Measurements from ENCODE around the gene PLCE1. TPM values are rescaled to one million over a fixed set of nuclear protein-coding genes. Genes with fewer than 3 reads are reported as not detected.
"Not testable (repeated sequence)": the region's sequence is repeated elsewhere in the genome, so short reads cannot be mapped to it uniquely, and the experiment has no call there.

Gene PLCE1
- total and polyA plus RNA-seq, 10 donors = 0.55 to 25.2 (median 13.4) TPM

DNA sequence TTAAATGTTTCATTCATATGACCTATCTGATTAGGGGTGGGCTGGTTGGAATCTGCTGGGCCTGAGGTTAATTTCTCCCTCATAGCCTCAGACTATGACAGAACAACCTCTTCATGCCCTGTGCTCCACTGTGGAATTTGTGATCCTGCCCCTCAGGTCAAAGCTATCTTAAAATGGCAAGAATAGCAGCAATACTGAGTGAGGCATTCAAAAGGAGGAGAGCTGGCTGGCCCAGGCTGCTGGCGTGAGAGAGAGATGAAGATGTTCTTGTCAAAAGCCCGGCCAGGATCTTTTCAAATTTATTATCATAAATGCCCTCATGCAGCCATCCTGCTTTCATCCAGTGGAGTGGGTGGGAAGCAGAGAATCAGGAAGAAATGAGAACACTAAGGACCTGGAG, 41.8 kb upstream of the PLCE1 start:
- 62 to 91% (median 77%) methylated on average over 2 of the region's 2 CpGs for WGBS, 5 donors
- no peaks in the 10 kb centered on the region for H3K4me1 ChIP-seq
- H3K27me3 ChIP-seq (replicated peaks in 1 of 7) = no peaks in the 10 kb centered on the region
- TF ChIP-seq POLR2A (IDR thresholded peaks at IDR 0.05) (no peak), POLR2AphosphoS5 (IDR thresholded peaks at IDR 0.05) (no peak)
- TF ChIP-seq, protein P1, sequence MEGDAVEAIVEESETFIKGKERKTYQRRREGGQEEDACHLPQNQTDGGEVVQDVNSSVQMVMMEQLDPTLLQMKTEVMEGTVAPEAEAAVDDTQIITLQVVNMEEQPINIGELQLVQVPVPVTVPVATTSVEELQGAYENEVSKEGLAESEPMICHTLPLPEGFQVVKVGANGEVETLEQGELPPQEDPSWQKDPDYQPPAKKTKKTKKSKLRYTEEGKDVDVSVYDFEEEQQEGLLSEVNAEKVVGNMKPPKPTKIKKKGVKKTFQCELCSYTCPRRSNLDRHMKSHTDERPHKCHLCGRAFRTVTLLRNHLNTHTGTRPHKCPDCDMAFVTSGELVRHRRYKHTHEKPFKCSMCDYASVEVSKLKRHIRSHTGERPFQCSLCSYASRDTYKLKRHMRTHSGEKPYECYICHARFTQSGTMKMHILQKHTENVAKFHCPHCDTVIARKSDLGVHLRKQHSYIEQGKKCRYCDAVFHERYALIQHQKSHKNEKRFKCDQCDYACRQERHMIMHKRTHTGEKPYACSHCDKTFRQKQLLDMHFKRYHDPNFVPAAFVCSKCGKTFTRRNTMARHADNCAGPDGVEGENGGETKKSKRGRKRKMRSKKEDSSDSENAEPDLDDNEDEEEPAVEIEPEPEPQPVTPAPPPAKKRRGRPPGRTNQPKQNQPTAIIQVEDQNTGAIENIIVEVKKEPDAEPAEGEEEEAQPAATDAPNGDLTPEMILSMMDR (IDR thresholded peaks at IDR 0.05 in 8 of 11, conservative IDR thresholded peaks at IDR 0.05 in 3 of 11) = no peak
- no peaks in the 10 kb centered on the region for H3K9me3 ChIP-seq
- no peak overlapping the region for H3K4me3 ChIP-seq
- peak overlapping the region in 1 of 8 donors; percentile 34 for H3K27ac ChIP-seq
- intact Hi-C loops (cut with DNase I; ENCODE audit: low total_unique reads) = no loop called here
- no peak for DNase-seq
- H3K36me3 ChIP-seq = no peaks in the 10 kb centered on the region

- DNase-seq = no peak
- 94 to 96% (median 96%) methylated on average over 8 of the region's 8 CpGs for WGBS, 5 donors
- no peak for TF ChIP-seq POLR2A (IDR thresholded peaks at IDR 0.05)
- TF ChIP-seq, protein P1 (IDR thresholded peaks at IDR 0.05 in 8 of 11, conservative IDR thresholded peaks at IDR 0.05 in 3 of 11) = no peak
- no peak for TF ChIP-seq POLR2AphosphoS5 (IDR thresholded peaks at IDR 0.05)
These were observed 39.4 kb upstream of the PLCE1 start for GRCh38 chr10:93954299-93954698.

DNA sequence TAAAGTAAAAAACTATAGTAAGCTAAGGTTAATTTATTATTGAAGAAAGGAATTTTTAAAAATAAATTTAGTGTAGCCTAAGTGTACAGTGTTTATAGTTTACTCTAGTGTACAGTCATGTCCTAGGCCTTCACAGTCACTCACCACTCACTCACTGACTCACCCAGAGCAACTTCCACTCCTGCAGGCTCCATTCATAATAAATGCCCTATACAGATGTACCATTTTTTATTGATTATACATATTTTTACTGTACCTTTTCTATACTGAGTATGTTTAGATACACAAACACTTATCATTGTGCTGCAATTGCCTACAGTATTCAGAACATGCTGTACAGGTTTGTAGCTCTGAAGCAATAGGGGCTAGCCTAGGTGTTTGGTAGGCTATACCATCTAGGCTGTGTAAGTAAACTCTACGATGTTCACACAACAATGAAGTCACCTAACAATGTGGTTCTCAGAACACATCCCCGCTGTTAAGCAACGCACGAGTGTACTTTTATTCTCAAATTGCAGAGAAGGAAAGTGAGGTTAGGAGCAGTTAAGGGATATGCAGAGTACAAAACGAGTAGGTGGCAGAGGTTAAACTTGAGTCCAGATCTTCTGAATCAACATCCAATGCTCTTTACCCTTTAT, 38.9 kb upstream of the PLCE1 start:
- no peak for TF ChIP-seq POLR2AphosphoS5 (IDR thresholded peaks at IDR 0.05)
- TF ChIP-seq, protein P1 (IDR thresholded peaks at IDR 0.05 in 8 of 11, conservative IDR thresholded peaks at IDR 0.05 in 3 of 11) = no peak
- TF ChIP-seq POLR2A (IDR thresholded peaks at IDR 0.05) = no peak

More at GRCh38 chr10:93954299-93954698, 39.4 kb upstream of the PLCE1 start:
- no peak overlapping the region for H3K4me3 ChIP-seq
- no peaks in the 10 kb centered on the region for H3K9me3 ChIP-seq
- H3K36me3 ChIP-seq = no peaks in the 10 kb centered on the region
- H3K27me3 ChIP-seq (replicated peaks in 1 of 7) = no peaks in the 10 kb centered on the region
- no peak overlapping the region for H3K27ac ChIP-seq
- no peaks in the 10 kb centered on the region for H3K4me1 ChIP-seq
- intact Hi-C loops (cut with DNase I; ENCODE audit: low total_unique reads) = no loop called here

GRCh38 chr10:93958834-93959233, 34.9 kb upstream of the PLCE1 start:
- H3K4me1 ChIP-seq = no peaks in the 10 kb centered on the region
- intact Hi-C loops (cut with DNase I; ENCODE audit: low total_unique reads) = no loop called here
- H3K9me3 ChIP-seq = no peaks in the 10 kb centered on the region
- 91 to 96% (median 93%) methylated on average over 6 of the region's 6 CpGs for WGBS, 5 donors
- TF ChIP-seq POLR2A (IDR thresholded peaks at IDR 0.05) = no peak
- TF ChIP-seq, protein P1 (IDR thresholded peaks at IDR 0.05 in 8 of 11, conservative IDR thresholded peaks at IDR 0.05 in 3 of 11) = no peak
- TF ChIP-seq POLR2AphosphoS5 (IDR thresholded peaks at IDR 0.05) = no peak
- H3K27ac ChIP-seq = no peak overlapping the region
- H3K36me3 ChIP-seq = no peaks in the 10 kb centered on the region
- DNase-seq = no peak
- no peak overlapping the region for H3K4me3 ChIP-seq
- H3K27me3 ChIP-seq (replicated peaks in 1 of 7) = no peaks in the 10 kb centered on the region

More for the DNA sequence above, 38.9 kb upstream of the PLCE1 start:
- no peak overlapping the region for H3K4me3 ChIP-seq
- 88 to 97% (median 93%) methylated on average over 5 of the region's 5 CpGs for WGBS, 5 donors
- no peaks in the 10 kb centered on the region for H3K36me3 ChIP-seq
- DNase-seq = no peak
- no peaks in the 10 kb centered on the region for H3K9me3 ChIP-seq
- no peak overlapping the region for H3K27ac ChIP-seq
- H3K4me1 ChIP-seq = no peaks in the 10 kb centered on the region
- intact Hi-C loops (cut with DNase I; ENCODE audit: low total_unique reads) = no loop called here
- no peaks in the 10 kb centered on the region for H3K27me3 ChIP-seq (replicated peaks in 1 of 7)

GRCh38 chr10:93960988-93961387, 32.7 kb upstream of the PLCE1 start:
- H3K27me3 ChIP-seq (replicated peaks in 1 of 7); intact Hi-C loops (cut with DNase I; ENCODE audit: low total_unique reads); H3K9me3 ChIP-seq; H3K4me1 ChIP-seq; H3K4me3 ChIP-seq; H3K36me3 ChIP-seq; H3K27ac ChIP-seq; DNase-seq: not testable (repeated sequence)
- 95 to 100% (median 96%) methylated on average over 7 of the region's 7 CpGs for WGBS, 5 donors
